A673 (cell line): ENCODE measurements around the gene FARSA.

Experiments
- CTCF ChIP-seq: fragments of 300-800, 200-600 bp; sonication (generic); conservative IDR thresholded peaks from 2 replicates; pipeline ENCODE4 v1.5.1; 2017; ENCODE audit warnings: low read depth, mild to moderate bottlenecking, antibody characterized with exemption, low read length, moderate library complexity, mixed read lengths
- EZH2 ChIP-seq: fragments of 200-600 bp; sonication (generic); IDR thresholded peaks from 2 replicates; pipeline ENCODE4 v1.6.1; 2017; ENCODE audit warnings: borderline replicate concordance, low read depth, mild to moderate bottlenecking, mixed read lengths, antibody characterized with exemption, low read length; ENCODE audit not compliant: poor library complexity, severe bottlenecking

- no peak for TF ChIP-seq CTCF
- no peak for TF ChIP-seq EZH2
These were observed 872 bp downstream of the FARSA start for GRCh38 chr19:12932392-12933286.
